ENCODE measurements around the gene FGF14.

- TF ChIP-seq CTCF (IDR thresholded peaks at IDR 0.05; ENCODE audit: poor library complexity) (no peak), EZH2phosphoT487 (IDR thresholded peaks at IDR 0.05; ENCODE audit: low read depth, severe bottlenecking, unreplicated experiment) (no peak), EZH2 (IDR thresholded peaks at IDR 0.05; ENCODE audit: borderline replicate concordance) (no peak)
These were observed 274.7 kb downstream of the FGF14 start for GRCh38 chr13:102127153-102127552.
